ENCODE data around the gene SLC23A1. TPM values are rescaled to one million over a fixed set of nuclear protein-coding genes. Genes with fewer than 3 reads are reported as not detected.
A peak's percentile ranks its signal among the peaks of the same experiment; 100 is the strongest.

SLC23A1 gene
- total and polyA plus RNA-seq, 4 donors, result 10.0 to 18.0 (median 17.4) TPM

DNA sequence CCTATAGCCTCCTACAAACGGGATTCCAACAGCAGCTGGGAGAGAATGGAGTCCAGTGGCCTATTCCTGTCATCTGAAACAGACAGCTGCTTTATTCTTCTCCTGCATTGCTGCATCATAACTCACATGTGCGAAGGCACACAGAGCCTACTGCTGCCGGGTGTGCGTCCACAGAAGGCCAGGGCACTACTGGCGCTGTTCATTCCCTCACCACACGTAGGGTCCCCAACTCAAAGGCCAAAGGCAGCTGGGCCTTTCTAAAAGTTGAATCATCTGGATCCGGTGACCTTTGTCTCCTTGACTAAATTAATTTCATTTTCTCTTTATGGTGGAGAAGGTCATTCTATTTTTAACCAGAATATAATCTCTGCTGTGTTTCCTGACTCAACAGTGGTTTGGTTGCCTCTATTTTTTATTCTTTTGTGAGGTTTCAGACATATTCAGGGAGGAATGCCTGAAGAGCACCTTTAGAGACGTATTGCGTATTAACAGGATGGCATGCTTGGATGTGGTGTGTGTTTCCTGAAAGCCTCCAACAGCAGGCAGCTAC lies 31.6 kb upstream of the SLC23A1 start:
- TF ChIP-seq RXRA (IDR thresholded peaks at IDR 0.05) (peak in 1 of 2 donors; percentile 36), NR2F2 (IDR thresholded peaks at IDR 0.05) (peak; percentile 78), FOXA2 (IDR thresholded peaks at IDR 0.05) (no peak), EGR1 (IDR thresholded peaks at IDR 0.05; ENCODE audit: low read depth in 2 of 2) (no peak), SP1 (IDR thresholded peaks at IDR 0.05) (no peak), JUND (IDR thresholded peaks at IDR 0.05) (no peak), HNF4A (conservative IDR thresholded peaks at IDR 0.05) (no peak)
- DNase-seq (ENCODE audit: low spot score), result no peak
- Histone ChIP-seq H3K36me3 (ENCODE audit: control insufficient read depth in 4 of 4, insufficient read depth in 3 of 4, low read depth in 1 of 4, low read length in 3 of 4) (no peaks in the 10 kb centered on the region), H3K9me3 (ENCODE audit: control insufficient read depth in 4 of 4, low read length in 3 of 4) (no peaks in the 10 kb centered on the region), H3K4me1 (ENCODE audit: control insufficient read depth in 4 of 4, insufficient read depth in 4 of 4, low read length in 3 of 4) (peaks cover 0 to 3% (median 0%) of the 10 kb centered on the region in 4 donors), H3K9ac (ENCODE audit: low read depth in 1 of 2, low read length in 2 of 2) (no peak overlapping the region), H3K27me3 (ENCODE audit: control insufficient read depth in 4 of 4, insufficient read depth in 4 of 4, low read length in 3 of 4) (no peaks in the 10 kb centered on the region), H3K27ac (ENCODE audit: low read depth in 1 of 2, low read length in 2 of 2) (peak overlapping the region in 1 of 2 donors; percentile 23), H3K4me3 (ENCODE audit: low read depth in 1 of 3, low read length in 3 of 3) (no peak overlapping the region)
- 79% methylated on average over 9 of the region's 9 CpGs for whole genome bisulfite sequencing

DNA sequence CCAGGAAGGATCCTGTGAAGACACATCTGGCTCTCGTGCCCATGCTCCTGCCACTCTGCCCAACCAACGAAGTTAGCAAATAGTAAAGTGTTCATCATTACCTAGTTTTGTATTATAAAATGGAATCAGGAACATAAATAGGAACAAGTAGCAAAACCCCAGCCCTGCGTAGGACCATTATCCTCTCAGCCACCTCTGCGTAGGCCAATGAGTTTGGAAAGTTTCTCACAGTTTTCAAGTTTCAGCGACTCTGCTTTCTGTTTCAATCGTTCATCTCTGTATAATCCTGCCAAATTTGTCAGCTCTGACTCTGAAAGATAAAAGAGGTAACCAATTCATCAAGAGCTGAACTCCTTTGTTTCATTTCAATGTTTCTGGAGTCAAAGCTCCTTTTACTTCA lies 30.9 kb upstream of the SLC23A1 start:
- Histone ChIP-seq H3K9me3 (ENCODE audit: control insufficient read depth in 4 of 4, low read length in 3 of 4) (no peaks in the 10 kb centered on the region), H3K4me3 (ENCODE audit: low read depth in 1 of 3, low read length in 3 of 3) (no peak overlapping the region), H3K4me1 (ENCODE audit: control insufficient read depth in 4 of 4, insufficient read depth in 4 of 4, low read length in 3 of 4) (peaks cover 0 to 3% (median 0%) of the 10 kb centered on the region in 4 donors), H3K27ac (ENCODE audit: low read depth in 1 of 2, low read length in 2 of 2) (no peak overlapping the region), H3K27me3 (ENCODE audit: control insufficient read depth in 4 of 4, insufficient read depth in 4 of 4, low read length in 3 of 4) (no peaks in the 10 kb centered on the region), H3K9ac (ENCODE audit: low read depth in 1 of 2, low read length in 2 of 2) (no peak overlapping the region), H3K36me3 (ENCODE audit: control insufficient read depth in 4 of 4, insufficient read depth in 3 of 4, low read depth in 1 of 4, low read length in 3 of 4) (no peaks in the 10 kb centered on the region)
- 89% methylated on average over 6 of the region's 6 CpGs for WGBS
- TF ChIP-seq, protein P1, sequence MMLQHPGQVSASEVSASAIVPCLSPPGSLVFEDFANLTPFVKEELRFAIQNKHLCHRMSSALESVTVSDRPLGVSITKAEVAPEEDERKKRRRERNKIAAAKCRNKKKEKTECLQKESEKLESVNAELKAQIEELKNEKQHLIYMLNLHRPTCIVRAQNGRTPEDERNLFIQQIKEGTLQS (IDR thresholded peaks at IDR 0.05), result no peak
- no peak for TF ChIP-seq EGR1 (IDR thresholded peaks at IDR 0.05; ENCODE audit: low read depth in 2 of 2)
- TF ChIP-seq FOXA2 (IDR thresholded peaks at IDR 0.05), result no peak
- no peak for DNase-seq (ENCODE audit: low spot score)

DNA sequence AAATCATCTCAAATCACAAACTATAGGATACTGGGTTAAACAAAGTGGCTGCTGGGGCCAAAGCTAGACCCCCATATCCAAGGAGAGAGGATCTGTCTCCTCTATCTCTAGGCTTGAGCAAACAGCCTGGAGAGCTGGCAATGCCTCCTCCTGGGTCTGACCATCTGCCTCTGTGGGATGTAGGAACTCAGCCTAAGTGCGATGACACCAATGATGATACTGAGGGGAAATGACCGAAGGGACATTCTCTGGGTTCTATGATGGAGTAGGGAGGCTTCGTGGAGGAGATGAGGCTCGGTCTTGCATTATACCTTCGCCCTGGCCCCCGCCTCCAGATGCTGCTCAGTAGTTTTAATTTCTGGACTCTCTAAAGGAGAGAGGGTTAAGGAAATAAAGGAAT lies 30.1 kb upstream of the SLC23A1 start:
- no peaks in the 10 kb centered on the region for H3K27me3 ChIP-seq (ENCODE audit: control insufficient read depth in 4 of 4, insufficient read depth in 4 of 4, low read length in 3 of 4)
- H3K36me3 ChIP-seq (ENCODE audit: control insufficient read depth in 4 of 4, insufficient read depth in 3 of 4, low read depth in 1 of 4, low read length in 3 of 4), result no peaks in the 10 kb centered on the region
- H3K27ac ChIP-seq (ENCODE audit: low read depth in 1 of 2, low read length in 2 of 2), result no peak overlapping the region
- H3K9ac ChIP-seq (ENCODE audit: low read depth in 1 of 2, low read length in 2 of 2), result no peak overlapping the region
- TF ChIP-seq FOXA1 (IDR thresholded peaks at IDR 0.05) (no peak), SP1 (IDR thresholded peaks at IDR 0.05) (no peak), RXRA (IDR thresholded peaks at IDR 0.05) (peak; percentile 60 to 76), EGR1 (IDR thresholded peaks at IDR 0.05; ENCODE audit: low read depth in 2 of 2) (no peak)
- TF ChIP-seq, protein P2, sequence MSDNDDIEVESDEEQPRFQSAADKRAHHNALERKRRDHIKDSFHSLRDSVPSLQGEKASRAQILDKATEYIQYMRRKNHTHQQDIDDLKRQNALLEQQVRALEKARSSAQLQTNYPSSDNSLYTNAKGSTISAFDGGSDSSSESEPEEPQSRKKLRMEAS (IDR thresholded peaks at IDR 0.05), result no peak
- no peak overlapping the region for H3K4me3 ChIP-seq (ENCODE audit: low read depth in 1 of 3, low read length in 3 of 3)
- H3K4me1 ChIP-seq (ENCODE audit: control insufficient read depth in 4 of 4, insufficient read depth in 4 of 4, low read length in 3 of 4), result peaks cover 0 to 3% (median 0%) of the 10 kb centered on the region in 4 donors
- no peak for DNase-seq (ENCODE audit: low spot score)
- no peaks in the 10 kb centered on the region for H3K9me3 ChIP-seq (ENCODE audit: control insufficient read depth in 4 of 4, low read length in 3 of 4)
- 90% methylated on average over 6 of the region's 6 CpGs for WGBS

DNA sequence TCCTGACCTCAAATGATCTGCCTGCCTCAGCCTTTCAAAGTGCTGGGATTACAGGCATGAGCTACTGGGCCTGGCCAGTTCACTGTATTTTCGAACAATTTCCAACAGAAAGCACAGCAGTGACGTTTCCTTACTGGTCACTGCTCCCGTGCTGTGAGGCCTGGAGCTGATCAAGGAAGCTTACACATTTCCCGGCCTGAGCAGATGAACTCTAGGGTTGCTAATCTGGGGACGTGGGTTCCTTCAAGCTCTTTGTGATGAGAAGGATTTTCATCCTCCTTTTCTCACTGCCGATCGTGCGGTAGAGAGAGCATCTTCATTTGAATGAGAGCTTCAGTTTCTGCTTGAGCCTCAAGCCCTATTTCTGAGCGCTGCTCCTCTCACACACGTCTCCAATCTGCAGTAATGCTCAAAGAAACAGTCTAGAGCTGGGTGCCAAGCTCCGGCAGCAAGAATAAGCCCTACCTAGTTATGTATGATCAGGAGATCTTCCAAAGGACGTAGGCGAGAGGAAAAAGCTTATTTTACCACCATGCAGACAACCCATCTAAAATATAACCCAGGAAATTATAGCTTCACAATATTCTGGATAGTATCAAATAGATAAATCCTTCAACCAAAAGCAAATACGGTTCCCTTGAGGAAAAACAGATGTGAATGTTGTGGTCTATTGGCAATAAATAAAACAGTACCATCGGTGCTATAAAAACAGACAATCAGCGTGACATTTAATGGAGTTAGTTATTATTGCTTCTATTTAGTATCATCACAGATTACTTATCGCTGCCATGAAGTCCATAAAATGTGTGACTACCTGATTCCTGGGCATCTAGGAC lies 28.1 kb upstream of the SLC23A1 start:
- Histone ChIP-seq H3K27ac (ENCODE audit: low read depth in 1 of 2, low read length in 2 of 2) (peak overlapping the region; percentile 6 to 62), H3K9me3 (ENCODE audit: control insufficient read depth in 4 of 4, low read length in 3 of 4) (no peaks in the 10 kb centered on the region), H3K27me3 (ENCODE audit: control insufficient read depth in 4 of 4, insufficient read depth in 4 of 4, low read length in 3 of 4) (no peaks in the 10 kb centered on the region), H3K4me1 (ENCODE audit: control insufficient read depth in 4 of 4, insufficient read depth in 4 of 4, low read length in 3 of 4) (peaks cover 0 to 3% (median 0%) of the 10 kb centered on the region in 4 donors), H3K36me3 (ENCODE audit: control insufficient read depth in 4 of 4, insufficient read depth in 3 of 4, low read depth in 1 of 4, low read length in 3 of 4) (no peaks in the 10 kb centered on the region), H3K9ac (ENCODE audit: low read depth in 1 of 2, low read length in 2 of 2) (no peak overlapping the region), H3K4me3 (ENCODE audit: low read depth in 1 of 3, low read length in 3 of 3) (no peak overlapping the region)
- DNase-seq (ENCODE audit: low spot score), result no peak
- WGBS, result 86% methylated on average over 17 of the region's 17 CpGs
- peak; percentile 20 for TF ChIP-seq NR2F2 (IDR thresholded peaks at IDR 0.05)
- peak; percentile 38 for TF ChIP-seq RXRA (IDR thresholded peaks at IDR 0.05)
- TF ChIP-seq, protein P2 (IDR thresholded peaks at IDR 0.05), result no peak

Data from liver (tissue), 9 donors.